ENCODE measurements around the gene GLI3. TPM values are rescaled to one million over a fixed set of nuclear protein-coding genes. Genes with fewer than 3 reads are reported as not detected.

The GLI3 gene
- total and polyA plus RNA-seq, 12 donors: 1.1 to 18.0 (median 4.6) TPM

GRCh38 chr7:42125321-42125720 lies 111.7 kb downstream of the GLI3 start:
- no peaks in the 10 kb centered on the region for H3K4me1 ChIP-seq (replicated peaks in 1 of 2)
- H3K36me3 ChIP-seq (replicated peaks in 1 of 2): no peaks in the 10 kb centered on the region
- 78 to 86% (median 84%) methylated on average over 6 to 8 of the region's 8 CpGs for WGBS, 4 donors
- H3K27ac ChIP-seq: no peak overlapping the region
- H3K27me3 ChIP-seq: no peaks in the 10 kb centered on the region
- H3K4me3 ChIP-seq: no peak overlapping the region
- no peak for DNase-seq
- intact Hi-C loops (cut with DNase I): no loop called here
- no peaks in the 10 kb centered on the region for H3K9me3 ChIP-seq (replicated peaks in 1 of 3)
- no peak for TF ChIP-seq POLR2A (IDR thresholded peaks at IDR 0.05)

DNA sequence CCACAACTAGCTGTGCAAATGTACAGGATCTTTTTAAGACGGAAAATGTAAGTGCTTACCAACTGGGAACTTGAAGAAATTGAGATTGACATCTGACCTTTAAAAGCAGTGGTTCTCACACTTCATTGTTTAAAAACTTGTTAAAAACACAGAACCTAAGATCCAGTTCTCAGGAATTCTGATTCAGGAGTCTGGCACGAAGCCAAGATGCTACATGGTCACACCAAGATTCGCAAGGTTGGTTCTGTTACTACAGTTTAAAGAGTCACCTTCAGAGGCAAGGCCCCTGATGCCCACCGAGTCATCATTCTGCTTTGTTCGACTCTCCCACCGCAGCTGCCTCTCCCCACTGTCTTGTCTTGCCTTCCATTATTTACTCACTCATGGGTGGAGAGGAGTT lies 113.3 kb downstream of the GLI3 start:
- Histone ChIP-seq H3K4me1 (replicated peaks in 1 of 2) (no peaks in the 10 kb centered on the region), H3K27ac (no peak overlapping the region), H3K9me3 (replicated peaks in 1 of 3) (no peaks in the 10 kb centered on the region), H3K36me3 (replicated peaks in 1 of 2) (no peaks in the 10 kb centered on the region), H3K27me3 (no peaks in the 10 kb centered on the region), H3K4me3 (no peak overlapping the region)
- DNase-seq: peak in 3 of 7 donors; percentile 16 to 28 (median 20)
- 74 to 82% (median 78%) methylated on average over 6 of the region's 6 CpGs for WGBS, 4 donors
- no peak for TF ChIP-seq POLR2A (IDR thresholded peaks at IDR 0.05)
- TF ChIP-seq, protein P1, sequence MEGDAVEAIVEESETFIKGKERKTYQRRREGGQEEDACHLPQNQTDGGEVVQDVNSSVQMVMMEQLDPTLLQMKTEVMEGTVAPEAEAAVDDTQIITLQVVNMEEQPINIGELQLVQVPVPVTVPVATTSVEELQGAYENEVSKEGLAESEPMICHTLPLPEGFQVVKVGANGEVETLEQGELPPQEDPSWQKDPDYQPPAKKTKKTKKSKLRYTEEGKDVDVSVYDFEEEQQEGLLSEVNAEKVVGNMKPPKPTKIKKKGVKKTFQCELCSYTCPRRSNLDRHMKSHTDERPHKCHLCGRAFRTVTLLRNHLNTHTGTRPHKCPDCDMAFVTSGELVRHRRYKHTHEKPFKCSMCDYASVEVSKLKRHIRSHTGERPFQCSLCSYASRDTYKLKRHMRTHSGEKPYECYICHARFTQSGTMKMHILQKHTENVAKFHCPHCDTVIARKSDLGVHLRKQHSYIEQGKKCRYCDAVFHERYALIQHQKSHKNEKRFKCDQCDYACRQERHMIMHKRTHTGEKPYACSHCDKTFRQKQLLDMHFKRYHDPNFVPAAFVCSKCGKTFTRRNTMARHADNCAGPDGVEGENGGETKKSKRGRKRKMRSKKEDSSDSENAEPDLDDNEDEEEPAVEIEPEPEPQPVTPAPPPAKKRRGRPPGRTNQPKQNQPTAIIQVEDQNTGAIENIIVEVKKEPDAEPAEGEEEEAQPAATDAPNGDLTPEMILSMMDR (IDR thresholded peaks at IDR 0.05): no peak
- intact Hi-C loops (cut with DNase I): no loop called here

DNA sequence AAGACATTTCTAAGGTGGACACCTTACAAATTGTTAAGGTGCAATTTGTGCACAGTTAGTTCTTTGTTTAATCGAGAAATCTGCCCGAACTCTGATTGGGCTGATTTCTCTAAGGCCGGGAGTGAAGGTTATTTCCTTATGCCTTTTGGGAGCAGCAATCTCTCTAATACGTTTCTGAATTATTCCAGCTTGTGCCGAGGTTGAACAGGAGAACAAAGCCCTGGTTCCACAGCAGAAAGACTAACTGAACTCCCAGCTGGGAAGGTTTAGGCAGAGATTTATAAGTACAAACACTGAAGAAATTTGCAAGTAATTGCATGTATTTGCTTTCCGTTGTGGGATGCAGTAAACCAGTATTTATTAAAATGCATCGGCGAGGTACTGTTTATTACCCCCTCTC lies 116.8 kb downstream of the GLI3 start:
- intact Hi-C loops (cut with DNase I): no loop called here
- TF ChIP-seq POLR2A (IDR thresholded peaks at IDR 0.05): no peak
- TF ChIP-seq, protein P1 (IDR thresholded peaks at IDR 0.05): no peak
- Histone ChIP-seq H3K4me3 (no peak overlapping the region), H3K36me3 (replicated peaks in 1 of 2) (no peaks in the 10 kb centered on the region), H3K9me3 (replicated peaks in 1 of 3) (no peaks in the 10 kb centered on the region), H3K27me3 (no peaks in the 10 kb centered on the region), H3K4me1 (replicated peaks in 1 of 2) (no peaks in the 10 kb centered on the region), H3K27ac (no peak overlapping the region)
- 90 to 96% (median 92%) methylated on average over 8 of the region's 8 CpGs for WGBS, 4 donors
- no peak for DNase-seq

DNA sequence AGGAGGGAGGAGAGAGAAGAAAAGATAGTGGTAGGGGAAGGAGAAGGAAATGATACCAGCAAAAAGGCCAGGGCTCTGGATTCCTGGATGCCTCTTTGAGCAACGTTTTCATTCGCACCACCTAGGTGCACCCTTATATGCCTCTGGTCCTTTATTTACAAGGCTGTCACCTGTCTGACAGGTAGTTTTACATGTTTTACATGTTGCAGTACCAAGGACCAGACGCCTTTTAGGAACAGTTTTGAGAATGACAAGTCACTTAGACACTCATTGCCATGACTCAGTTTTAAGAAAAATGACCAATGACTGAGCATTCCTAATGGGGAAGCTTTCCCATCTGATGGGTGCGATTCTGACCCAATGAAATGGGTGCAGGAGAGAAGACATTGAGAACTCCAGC lies 119.8 kb downstream of the GLI3 start:
- 71 to 90% (median 89%) methylated on average over 4 of the region's 4 CpGs for WGBS, 4 donors
- no peak for DNase-seq
- Histone ChIP-seq H3K36me3 (replicated peaks in 1 of 2) (no peaks in the 10 kb centered on the region), H3K27me3 (no peaks in the 10 kb centered on the region), H3K4me1 (replicated peaks in 1 of 2) (no peaks in the 10 kb centered on the region), H3K9me3 (replicated peaks in 1 of 3) (no peaks in the 10 kb centered on the region), H3K4me3 (no peak overlapping the region), H3K27ac (no peak overlapping the region)
- TF ChIP-seq, protein P1 (IDR thresholded peaks at IDR 0.05): no peak
- TF ChIP-seq POLR2A (IDR thresholded peaks at IDR 0.05): no peak
- intact Hi-C loops (cut with DNase I): no loop called here

GRCh38 chr7:42115795-42116194 lies 121.2 kb downstream of the GLI3 start:
- H3K27me3 ChIP-seq: no peaks in the 10 kb centered on the region
- H3K27ac ChIP-seq: no peak overlapping the region
- H3K4me3 ChIP-seq: no peak overlapping the region
- H3K36me3 ChIP-seq (replicated peaks in 1 of 2): no peaks in the 10 kb centered on the region
- WGBS, 4 donors: 61 to 73% (median 65%) methylated on average over 2 of the region's 2 CpGs
- H3K4me1 ChIP-seq (replicated peaks in 1 of 2): no peaks in the 10 kb centered on the region
- intact Hi-C loops (cut with DNase I): no loop called here
- H3K9me3 ChIP-seq (replicated peaks in 1 of 3): no peaks in the 10 kb centered on the region
- TF ChIP-seq, protein P1 (IDR thresholded peaks at IDR 0.05): no peak
- no peak for TF ChIP-seq POLR2A (IDR thresholded peaks at IDR 0.05)
- no peak for DNase-seq

Measured in adrenal gland (tissue), 12 donors.